ENCODE data around the gene NMRK2.

The NMRK2 gene

GRCh38 chr19:3899531-3900294, 33.2 kb upstream of the NMRK2 start:
- TF ChIP-seq CTCF (IDR thresholded peaks at IDR 0.05; ENCODE audit: control extremely low read depth, extremely low read depth, low read depth, missing control alignments): no peak
- DNase-seq (ENCODE audit: extremely low spot score): no peak
- ChIA-PET CTCF (no interaction called here), POLR2A (no interaction called here)

DNA sequence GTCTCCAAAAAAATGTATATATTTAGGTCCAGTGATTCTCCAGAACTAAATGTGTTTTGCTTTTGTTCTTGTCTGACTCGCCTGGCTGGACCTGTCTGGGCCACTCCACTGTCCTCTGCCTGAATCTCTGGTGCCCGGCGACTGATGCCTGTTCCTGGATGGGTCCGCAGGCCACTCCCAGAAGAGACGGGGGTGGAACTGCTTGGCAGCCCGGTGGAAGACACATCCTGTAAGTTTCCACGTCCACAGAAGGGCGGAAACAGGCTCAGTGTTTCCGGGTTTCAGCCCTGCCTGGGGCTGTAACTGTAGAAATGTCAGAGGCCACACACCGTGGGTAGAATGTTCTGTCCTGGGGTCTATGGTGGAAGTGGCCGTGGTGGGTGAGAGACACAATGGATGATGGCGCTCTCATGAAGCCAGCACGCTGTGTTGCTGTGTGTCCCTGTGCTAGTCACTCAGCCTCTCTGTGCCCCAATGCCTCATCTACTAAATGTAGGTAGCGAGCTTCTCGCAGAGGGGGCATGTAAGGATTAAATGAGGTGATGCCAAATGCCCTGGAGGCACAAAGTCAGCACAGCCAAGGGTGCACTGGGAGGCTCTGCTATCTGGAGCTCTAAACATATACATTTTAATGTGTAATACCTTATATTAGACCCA, 30.4 kb upstream of the NMRK2 start:
- DNase-seq (ENCODE audit: extremely low spot score): no peak
- CTCF ChIA-PET: no interaction called here
- TF ChIP-seq CTCF (IDR thresholded peaks at IDR 0.05; ENCODE audit: control extremely low read depth, extremely low read depth, low read depth, missing control alignments): no peak
- POLR2A ChIA-PET: no interaction called here

- ChIA-PET POLR2A (no interaction called here), CTCF (no interaction called here)
- no peak for TF ChIP-seq CTCF (IDR thresholded peaks at IDR 0.05; ENCODE audit: control extremely low read depth, extremely low read depth, low read depth, missing control alignments)
- no peak for DNase-seq (ENCODE audit: extremely low spot score)
Observed at GRCh38 chr19:3904233-3904632, 28.6 kb upstream of the NMRK2 start.

- CTCF ChIA-PET: no interaction called here
- POLR2A ChIA-PET: no interaction called here
- no peak for TF ChIP-seq CTCF (IDR thresholded peaks at IDR 0.05; ENCODE audit: control extremely low read depth, extremely low read depth, low read depth, missing control alignments)
- DNase-seq (ENCODE audit: extremely low spot score): no peak
Observed at GRCh38 chr19:3907626-3908265, 25.1 kb upstream of the NMRK2 start.

DNA sequence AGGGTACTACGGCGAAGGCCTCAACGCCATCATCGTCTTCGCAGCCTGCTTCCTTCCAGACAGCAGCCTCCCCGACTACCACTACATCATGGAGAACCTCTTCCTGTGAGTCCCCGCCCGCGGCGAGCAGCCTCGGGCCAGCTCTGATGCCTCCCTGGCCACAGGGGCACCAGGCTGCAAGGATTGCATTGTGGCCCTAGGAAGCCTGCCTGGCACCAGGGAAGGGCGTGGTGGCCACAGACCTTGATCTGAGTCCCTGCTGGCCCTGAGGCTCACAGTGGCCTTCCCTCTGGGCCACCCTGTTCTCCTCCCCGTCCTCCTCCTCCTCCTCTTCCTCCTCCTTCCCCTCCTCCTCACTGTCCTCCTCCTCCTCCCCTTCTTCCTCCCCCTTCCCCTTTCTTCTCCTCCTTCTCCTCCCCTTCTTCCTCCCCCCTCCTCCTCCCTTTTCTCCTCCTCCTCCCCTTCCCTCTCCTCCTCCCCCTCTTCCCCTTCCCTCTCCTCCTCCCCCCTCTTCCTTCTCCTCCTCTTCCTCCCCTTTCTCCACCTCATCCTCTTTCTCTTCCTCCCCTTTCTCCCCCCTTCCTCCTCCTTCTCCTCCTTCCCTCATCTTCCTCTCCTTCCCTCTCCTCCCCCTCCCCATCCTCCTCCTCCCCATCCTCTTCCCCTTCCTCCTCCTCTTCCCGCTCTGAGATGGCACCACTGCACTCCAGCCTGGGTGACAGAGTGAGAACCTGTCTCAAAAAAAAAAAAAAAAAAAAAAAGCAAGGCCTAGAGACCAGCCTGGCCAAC, 24.4 kb upstream of the NMRK2 start:
- TF ChIP-seq CTCF (IDR thresholded peaks at IDR 0.05; ENCODE audit: control extremely low read depth, extremely low read depth, low read depth, missing control alignments): no peak
- POLR2A ChIA-PET: no interaction called here
- CTCF ChIA-PET: no interaction called here
- no peak for DNase-seq (ENCODE audit: extremely low spot score)

- POLR2A ChIA-PET: no interaction called here
- no peak for TF ChIP-seq CTCF (IDR thresholded peaks at IDR 0.05; ENCODE audit: control extremely low read depth, extremely low read depth, low read depth, missing control alignments)
- CTCF ChIA-PET: interaction anchor here (0.9 kb wide), 1 partner anchor 15 kb away, joined by 3 read pairs; no protein-coding TSS in a partner anchor
- DNase-seq (ENCODE audit: extremely low spot score): no peak
Observed at GRCh38 chr19:3910105-3910504, 22.8 kb upstream of the NMRK2 start.
